Thymus (tissue), 11 donors: ENCODE measurements around the gene UBE2O. TPM values are rescaled to one million over a fixed set of nuclear protein-coding genes. Genes with fewer than 3 reads are reported as not detected.

Source experiments
- DNase-seq, 9 donors: peaks; one replicate each; pipeline ENCODE4 v3.0.0-alpha.2; 2013; ENCODE audit warnings: low spot score in 9 of 9, low read depth in 6 of 9, missing footprints in 1 of 9
- H3K27ac ChIP-seq, 2 donors: one replicate each; pipeline ENCODE4 v1.5.1; 2013; ENCODE audit warnings: control low read depth in 1 of 2, low read depth in 1 of 2, low read length in 1 of 2, mild to moderate bottlenecking in 1 of 2, moderate library complexity in 1 of 2
- H3K27me3 ChIP-seq, 2 donors: one replicate each; pipeline ENCODE4 v1.5.1; 2013; ENCODE audit warnings: low read length in 1 of 2; ENCODE audit not compliant: control insufficient read depth in 2 of 2, insufficient read depth in 1 of 2
- H3K36me3 ChIP-seq, 2 donors: one replicate each; pipeline ENCODE4 v1.5.1; 2013; ENCODE audit warnings: low read length in 1 of 2, mild to moderate bottlenecking in 1 of 2, moderate library complexity in 1 of 2; ENCODE audit not compliant: control insufficient read depth in 2 of 2, insufficient read depth in 2 of 2
- H3K4me1 ChIP-seq, 2 donors: one replicate each; pipeline ENCODE4 v1.5.1; 2013; ENCODE audit warnings: low read length in 2 of 2; ENCODE audit not compliant: control insufficient read depth in 2 of 2, insufficient read depth in 2 of 2
- H3K4me3 ChIP-seq, 2 donors: one replicate each; pipeline ENCODE4 v1.5.1; 2013; ENCODE audit warnings: low read length in 2 of 2, control low read depth in 1 of 2, mild to moderate bottlenecking in 1 of 2
- H3K9me3 ChIP-seq, 2 donors: one replicate each; pipeline ENCODE4 v1.5.1; 2013; ENCODE audit warnings: low read length in 1 of 2, mild to moderate bottlenecking in 1 of 2; ENCODE audit not compliant: control insufficient read depth in 2 of 2, insufficient read depth in 1 of 2
- WGBS: extraction: QIAGEN DNeasy Blood & Tissue Kit; methylation state at CpG from one replicate; pipeline ENCODE4 v1.1.7; 2013; 5-methylcytosine and 5-hydroxymethylcytosine counted together
- polyA plus RNA-seq: library from polyadenylated mRNA; stranded (reverse); fragments of 200-250 nt; gene quantifications from one replicate; pipeline ENCODE4 v1.2.3, GENCODE V29; 2013
- total RNA-seq: library from RNA; stranded (reverse); fragments of 120-200 nt; gene quantifications from one replicate; pipeline ENCODE4 v1.2.4, GENCODE V29; 2013
- donor health status: healthy.

Gene UBE2O
- total and polyA plus RNA-seq, 2 donors = 8.8 to 11.1 TPM

DNA sequence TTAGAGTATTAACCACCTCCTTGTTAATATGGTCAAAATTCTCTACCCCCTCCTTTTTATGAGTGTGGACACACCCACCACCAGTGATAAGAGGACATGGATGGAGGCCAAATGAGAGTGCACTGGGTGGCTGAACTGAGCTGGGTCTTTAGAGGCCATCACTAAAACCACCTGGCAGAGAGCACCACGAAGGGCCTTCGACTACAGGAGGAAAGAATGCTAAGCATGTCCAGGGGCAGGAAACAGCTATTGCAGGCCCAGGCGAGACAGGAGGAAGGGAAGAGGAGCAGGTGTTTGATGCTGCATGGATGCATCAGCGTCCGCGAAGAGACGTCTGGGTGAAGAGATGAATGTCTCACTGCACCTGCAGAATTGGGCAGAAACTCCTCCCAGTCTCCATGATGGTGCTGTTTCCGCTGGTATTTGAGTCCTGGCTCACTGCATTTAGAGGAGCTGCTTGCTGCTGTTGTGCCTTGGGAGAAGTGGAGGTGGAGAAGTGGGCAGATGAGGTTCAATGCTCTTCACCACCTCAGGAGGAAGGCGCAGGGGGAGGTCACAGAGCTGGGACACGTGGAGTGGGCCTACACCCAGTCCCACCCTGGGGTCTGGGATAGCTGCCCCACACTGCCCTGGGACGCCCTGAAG is 35.3 kb downstream of the UBE2O start:
- Histone ChIP-seq H3K4me3 (no peak overlapping the region), H3K27me3 (no peaks in the 10 kb centered on the region), H3K4me1 (peaks cover 8 to 19% of the 10 kb centered on the region in 2 donors), H3K27ac (peak overlapping the region in 1 of 2 donors; percentile 12), H3K36me3 (peaks cover 0 to 8% of the 10 kb centered on the region in 2 donors), H3K9me3 (no peaks in the 10 kb centered on the region)
- DNase-seq = peak in 3 of 9 donors; percentile 13 to 18 (median 15)
- WGBS = 51% methylated on average over 11 of the region's 11 CpGs

DNA sequence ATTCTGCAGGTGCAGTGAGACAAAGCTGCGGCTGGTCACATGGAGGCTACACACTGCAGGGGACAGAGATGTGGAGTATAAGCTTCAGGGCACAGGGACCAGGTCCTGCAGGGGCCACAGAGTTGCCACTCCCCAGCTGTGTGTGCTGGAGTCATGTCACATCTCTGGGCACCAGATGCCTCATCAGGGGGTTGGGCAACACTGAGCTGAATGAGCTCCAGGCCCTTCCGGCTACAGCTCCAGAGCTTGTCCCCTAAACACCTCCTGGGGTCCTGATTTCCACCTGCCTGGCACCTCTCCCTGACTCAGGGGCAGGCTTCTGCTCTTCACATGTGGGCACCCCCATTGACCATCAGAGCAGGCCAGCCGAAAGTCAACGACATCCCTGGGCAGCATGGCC is 36.1 kb downstream of the UBE2O start:
- DNase-seq = no peak
- no peak overlapping the region for H3K4me3 ChIP-seq
- H3K4me1 ChIP-seq = peaks cover 8 to 19% of the 10 kb centered on the region in 2 donors
- 98% methylated on average over 4 of the region's 4 CpGs for WGBS
- no peaks in the 10 kb centered on the region for H3K9me3 ChIP-seq
- H3K27ac ChIP-seq = no peak overlapping the region
- H3K36me3 ChIP-seq = peaks cover 0 to 3% of the 10 kb centered on the region in 2 donors
- H3K27me3 ChIP-seq = no peaks in the 10 kb centered on the region

DNA sequence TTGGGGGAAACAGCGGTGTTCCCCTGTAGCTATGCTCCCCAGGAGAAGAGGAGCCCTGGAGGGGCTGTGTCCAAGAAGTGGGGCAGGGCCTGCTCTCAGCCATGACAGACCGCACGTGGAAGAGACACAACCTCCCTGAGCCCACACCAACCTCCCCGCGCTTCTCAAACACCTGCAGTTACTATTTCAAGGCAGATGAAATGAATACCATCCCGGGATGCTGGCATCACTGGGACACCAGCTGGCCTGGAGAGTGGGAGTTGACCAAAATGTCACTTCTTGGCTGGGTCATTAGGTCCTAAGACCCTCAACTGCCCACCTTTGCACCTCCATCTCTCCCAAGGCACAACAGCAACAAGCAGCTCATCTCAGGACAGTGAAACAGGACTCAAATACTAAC is 36.5 kb downstream of the UBE2O start:
- DNase-seq = no peak
- 97% methylated on average over 6 of the region's 6 CpGs for WGBS
- H3K27me3 ChIP-seq = no peaks in the 10 kb centered on the region
- peaks cover 0 to 3% of the 10 kb centered on the region in 2 donors for H3K36me3 ChIP-seq
- H3K4me3 ChIP-seq = no peak overlapping the region
- H3K4me1 ChIP-seq = peaks cover 8 to 19% of the 10 kb centered on the region in 2 donors
- H3K9me3 ChIP-seq = no peaks in the 10 kb centered on the region
- H3K27ac ChIP-seq = no peak overlapping the region

DNA sequence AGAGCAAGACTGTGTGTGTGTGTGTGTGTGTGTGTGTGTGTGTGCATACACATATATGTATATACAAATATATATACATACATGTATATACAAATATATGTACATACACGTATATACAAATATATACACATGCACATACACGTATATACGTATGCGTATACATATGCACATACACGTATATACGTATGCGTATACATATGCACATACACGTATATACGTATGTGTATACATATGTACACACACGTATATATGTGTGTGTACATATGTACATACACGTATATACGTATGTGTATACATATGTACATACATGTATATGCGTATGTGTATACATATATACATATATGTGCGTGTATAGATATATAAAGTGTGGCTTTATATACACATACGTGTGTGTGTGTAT is 37.2 kb downstream of the UBE2O start:
- peaks cover 8 to 19% of the 10 kb centered on the region in 2 donors for H3K4me1 ChIP-seq
- 93% methylated on average over 15 of the region's 15 CpGs for WGBS
- DNase-seq = no peak

DNA sequence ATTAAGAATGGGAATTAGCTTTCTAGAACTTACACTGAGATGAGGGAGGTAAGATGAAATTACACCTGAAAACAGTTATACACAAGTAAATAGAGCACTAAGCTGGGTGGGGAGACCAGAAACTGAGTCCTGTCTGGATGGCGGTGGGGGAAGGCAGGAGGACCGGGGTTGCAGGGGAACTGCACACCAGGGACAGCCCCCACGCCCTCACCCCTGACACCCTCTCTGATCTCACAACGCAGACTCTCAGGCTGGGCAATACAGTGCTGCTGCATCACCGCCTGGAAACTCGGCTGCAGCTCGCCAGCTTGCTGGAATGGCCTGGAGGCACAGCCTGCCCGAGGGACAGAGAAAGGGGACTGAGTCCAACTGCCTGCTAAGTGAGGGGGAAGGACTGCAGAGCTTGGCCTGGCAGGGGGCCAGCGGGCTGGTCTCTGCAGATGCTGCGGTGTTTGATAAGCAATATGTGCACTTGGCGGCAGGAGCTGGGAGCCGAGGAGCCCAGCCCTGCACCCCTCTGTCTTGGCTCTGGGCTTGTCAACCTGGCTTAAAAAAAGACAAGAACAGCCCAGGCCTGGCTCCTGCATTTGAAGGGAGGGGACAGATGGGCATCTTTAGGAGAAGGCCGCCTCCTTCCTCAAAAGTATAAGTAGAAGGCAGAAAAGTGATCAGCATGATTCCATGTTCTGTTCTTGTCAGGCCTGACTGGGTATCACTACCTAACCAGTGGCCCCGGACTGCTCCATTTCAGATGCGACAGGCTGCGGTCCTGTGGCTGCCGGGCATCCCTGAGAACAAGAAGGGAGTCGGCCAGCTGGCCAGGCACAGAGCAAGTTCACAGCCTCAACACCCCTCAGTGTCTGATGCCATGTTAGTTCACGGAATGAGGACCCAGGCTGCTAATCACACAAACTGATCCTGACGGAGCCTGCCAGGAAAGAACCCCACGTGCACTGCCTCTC is 38.3 kb downstream of the UBE2O start:
- Histone ChIP-seq H3K27ac (no peak overlapping the region), H3K4me1 (peaks cover 8 to 16% of the 10 kb centered on the region in 2 donors), H3K36me3 (peaks cover 0 to 4% of the 10 kb centered on the region in 2 donors), H3K4me3 (no peak overlapping the region), H3K27me3 (no peaks in the 10 kb centered on the region), H3K9me3 (no peaks in the 10 kb centered on the region)
- WGBS = 77% methylated on average over 21 of the region's 21 CpGs
- no peak for DNase-seq

More for the DNA sequence above, 37.2 kb downstream of the UBE2O start:
- H3K27me3 ChIP-seq = no peaks in the 10 kb centered on the region
- no peak overlapping the region for H3K4me3 ChIP-seq
- H3K27ac ChIP-seq = no peak overlapping the region
- H3K36me3 ChIP-seq = peaks cover 0 to 3% of the 10 kb centered on the region in 2 donors
- H3K9me3 ChIP-seq = no peaks in the 10 kb centered on the region

DNA sequence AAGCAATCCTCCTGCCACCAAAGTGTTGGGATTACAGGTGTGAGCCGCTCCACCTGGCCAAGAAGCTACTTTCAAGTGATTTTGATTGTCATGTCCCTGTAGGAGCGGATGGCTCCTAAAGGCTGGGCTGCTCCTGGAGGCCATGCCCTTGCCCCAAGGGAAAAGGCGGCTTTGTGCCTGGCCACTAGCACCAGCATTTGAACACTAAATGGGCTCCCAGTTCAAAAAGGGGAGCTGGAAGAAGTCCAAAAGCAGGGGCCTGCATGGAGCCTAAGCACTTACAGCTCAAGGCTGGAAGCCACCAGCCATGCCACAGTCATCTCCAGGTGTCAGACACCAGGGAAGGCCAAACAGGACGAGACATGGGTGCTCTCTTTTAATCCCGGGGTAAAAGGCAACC is 41.7 kb downstream of the UBE2O start:
- Histone ChIP-seq H3K36me3 (peaks cover 0 to 3% of the 10 kb centered on the region in 2 donors), H3K27me3 (no peaks in the 10 kb centered on the region), H3K4me1 (peaks cover 0 to 4% of the 10 kb centered on the region in 2 donors), H3K4me3 (no peak overlapping the region), H3K27ac (no peak overlapping the region), H3K9me3 (no peaks in the 10 kb centered on the region)
- no peak for DNase-seq
- 97% methylated on average over 5 of the region's 5 CpGs for WGBS

DNA sequence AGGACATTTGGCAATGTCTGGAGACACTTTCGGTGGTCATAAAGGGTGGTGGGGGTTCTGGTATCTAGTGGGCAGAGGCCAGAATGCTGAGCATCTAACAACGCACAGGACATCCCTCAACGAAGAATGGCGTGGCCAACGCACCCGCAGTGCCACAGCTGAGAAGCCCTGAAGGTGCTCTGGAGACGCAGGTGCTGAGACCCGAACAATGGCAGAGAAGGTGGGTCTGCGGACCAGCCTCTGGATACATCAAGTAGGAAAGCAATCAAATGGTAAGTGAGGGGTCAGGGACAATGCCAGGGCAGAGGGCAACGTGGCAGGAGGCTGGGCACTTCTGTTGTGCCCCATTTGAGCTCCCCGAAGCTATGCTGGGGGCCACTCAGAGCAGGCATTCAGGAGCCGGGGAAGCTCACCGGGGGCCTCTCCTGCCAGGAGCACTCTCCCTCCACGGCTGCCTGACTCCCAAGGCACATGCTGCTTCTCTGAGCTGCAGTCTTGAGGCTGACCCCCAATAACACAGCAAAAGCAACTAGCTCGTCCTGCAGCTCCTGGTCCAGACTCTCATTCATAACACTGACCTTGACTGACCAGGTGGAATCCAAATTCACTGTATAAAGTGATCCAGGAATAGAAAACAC is 42.5 kb downstream of the UBE2O start:
- Histone ChIP-seq H3K4me1 (peaks cover 0 to 4% of the 10 kb centered on the region in 2 donors), H3K9me3 (no peaks in the 10 kb centered on the region), H3K27ac (no peak overlapping the region), H3K27me3 (no peaks in the 10 kb centered on the region), H3K36me3 (peaks cover 0 to 3% of the 10 kb centered on the region in 2 donors), H3K4me3 (no peak overlapping the region)
- 98% methylated on average over 15 of the region's 15 CpGs for WGBS
- no peak for DNase-seq

DNA sequence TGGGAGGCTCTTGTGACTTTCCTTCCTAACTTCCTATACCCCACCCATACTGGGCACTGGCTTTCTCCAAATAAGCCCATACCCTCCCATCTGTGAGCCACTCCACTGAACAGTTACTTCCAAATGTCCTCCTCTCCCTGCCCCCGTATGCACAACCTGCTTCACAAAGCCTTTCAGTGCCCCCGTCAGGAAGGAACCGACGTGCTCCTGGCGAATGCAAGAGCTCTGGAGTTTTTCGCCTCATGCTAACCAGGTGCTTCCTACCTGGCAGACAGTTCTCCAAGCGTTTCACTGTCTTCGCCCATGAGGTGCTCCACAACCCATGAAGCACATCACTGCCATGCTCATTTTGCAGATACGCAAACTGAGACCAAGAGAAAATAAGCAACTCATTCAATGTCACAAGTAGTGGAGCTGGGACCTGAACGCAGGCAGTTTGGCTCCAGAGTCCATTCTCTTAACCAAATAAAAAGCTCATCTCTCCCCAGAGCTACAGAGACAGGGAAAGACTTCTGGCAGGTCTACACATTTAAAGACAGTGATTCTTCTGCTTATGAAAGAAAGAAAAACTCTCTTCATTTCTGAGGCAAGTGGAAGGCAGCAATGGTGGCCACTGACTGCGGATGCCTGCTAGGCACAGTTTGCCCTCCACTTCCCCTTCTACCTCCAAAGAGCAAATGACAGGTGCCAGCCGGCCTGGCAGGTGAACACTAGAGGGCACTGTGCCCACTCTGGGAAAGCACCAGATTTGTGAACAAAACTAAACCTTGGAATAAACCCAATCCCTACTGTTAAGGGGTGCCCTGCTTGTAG is 44.7 kb downstream of the UBE2O start:
- peaks cover 17 to 21% of the 10 kb centered on the region in 2 donors for H3K36me3 ChIP-seq
- H3K9me3 ChIP-seq = no peaks in the 10 kb centered on the region
- H3K27ac ChIP-seq = no peak overlapping the region
- peak in 7 of 9 donors; percentile 50 to 80 (median 60) for DNase-seq
- 75% methylated on average over 12 of the region's 12 CpGs for WGBS
- H3K27me3 ChIP-seq = no peaks in the 10 kb centered on the region
- H3K4me3 ChIP-seq = no peak overlapping the region
- H3K4me1 ChIP-seq = peaks cover 0 to 4% of the 10 kb centered on the region in 2 donors
